Amniotic epithelial cell (primary cell): ENCODE data around the gene TAPBPL.
"Not testable (repeated sequence)": the region's sequence is repeated elsewhere in the genome, so short reads cannot be mapped to it uniquely, and the experiment has no call there.

Source experiments
- DNase-seq: peaks from one replicate; pipeline ENCODE4 v3.0.0-alpha.2; 2010; ENCODE audit warnings: low read depth

TAPBPL gene, protein sequence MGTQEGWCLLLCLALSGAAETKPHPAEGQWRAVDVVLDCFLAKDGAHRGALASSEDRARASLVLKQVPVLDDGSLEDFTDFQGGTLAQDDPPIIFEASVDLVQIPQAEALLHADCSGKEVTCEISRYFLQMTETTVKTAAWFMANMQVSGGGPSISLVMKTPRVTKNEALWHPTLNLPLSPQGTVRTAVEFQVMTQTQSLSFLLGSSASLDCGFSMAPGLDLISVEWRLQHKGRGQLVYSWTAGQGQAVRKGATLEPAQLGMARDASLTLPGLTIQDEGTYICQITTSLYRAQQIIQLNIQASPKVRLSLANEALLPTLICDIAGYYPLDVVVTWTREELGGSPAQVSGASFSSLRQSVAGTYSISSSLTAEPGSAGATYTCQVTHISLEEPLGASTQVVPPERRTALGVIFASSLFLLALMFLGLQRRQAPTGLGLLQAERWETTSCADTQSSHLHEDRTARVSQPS

DNA sequence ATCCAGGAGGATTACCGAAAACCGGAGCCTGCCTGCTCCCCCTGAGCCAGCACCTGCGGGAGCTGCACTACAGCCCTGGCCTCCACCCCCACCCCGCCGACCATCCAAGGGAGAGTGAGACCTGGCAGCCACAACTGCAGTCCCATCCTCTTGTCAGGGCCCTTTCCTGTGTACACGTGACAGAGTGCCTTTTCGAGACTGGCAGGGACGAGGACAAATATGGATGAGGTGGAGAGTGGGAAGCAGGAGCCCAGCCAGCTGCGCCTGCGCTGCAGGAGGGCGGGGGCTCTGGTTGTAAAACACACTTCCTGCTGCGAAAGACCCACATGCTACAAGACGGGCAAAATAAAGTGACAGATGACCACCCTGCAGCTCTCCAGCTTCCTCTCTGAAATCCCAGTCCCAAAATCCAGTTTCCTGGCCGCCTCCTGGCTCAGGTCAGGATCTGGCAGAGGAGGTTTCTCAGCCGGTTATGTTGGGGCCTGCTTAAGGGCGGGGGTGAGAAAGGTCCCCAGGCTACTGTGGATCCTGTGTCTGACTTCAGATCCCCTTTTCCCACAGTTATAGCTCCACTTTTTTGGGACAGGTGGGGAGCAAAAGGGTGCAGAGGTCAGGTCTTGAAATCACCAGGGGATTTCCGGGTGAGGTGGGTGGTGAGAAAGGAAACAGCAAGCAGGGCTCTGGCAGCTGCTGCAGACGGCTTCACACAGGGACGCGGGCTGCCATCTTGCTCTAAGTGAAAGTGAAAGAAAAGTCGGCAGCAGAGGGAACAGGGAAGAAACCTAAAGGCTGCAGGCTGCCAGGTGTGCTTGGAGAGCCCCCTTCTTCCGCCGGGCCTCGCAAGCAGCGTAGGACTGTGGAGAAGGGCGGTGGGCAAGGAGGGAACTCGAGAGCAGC, at the start of gene TAPBPL:
Gene TAPBPL, plus strand, starts transcription at position 695 of the 897 bp plus-strand sequence. CDS start 207 bp downstream, outside the sequence.
- peak; percentile 64 for DNase-seq

DNA sequence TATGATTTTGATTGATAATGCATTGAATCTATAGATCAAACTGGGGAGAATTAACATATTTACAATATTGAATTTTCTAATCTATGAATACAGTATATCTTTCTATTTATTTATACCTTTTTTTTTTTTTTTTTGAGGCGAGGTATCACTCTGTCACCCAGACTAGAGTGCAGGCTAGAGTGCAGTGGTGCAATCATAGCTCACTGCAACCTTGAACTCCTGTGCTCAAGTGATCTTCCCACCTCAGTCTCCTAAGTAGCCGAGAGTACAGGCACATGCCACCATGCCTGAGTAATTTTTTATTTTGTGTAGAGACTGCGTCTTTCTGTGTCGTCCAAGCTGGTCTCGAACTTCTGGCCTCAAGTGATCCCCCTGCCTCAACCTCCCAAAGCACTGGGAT, 47.5 kb upstream of the TAPBPL start:
- DNase-seq: no peak

DNA sequence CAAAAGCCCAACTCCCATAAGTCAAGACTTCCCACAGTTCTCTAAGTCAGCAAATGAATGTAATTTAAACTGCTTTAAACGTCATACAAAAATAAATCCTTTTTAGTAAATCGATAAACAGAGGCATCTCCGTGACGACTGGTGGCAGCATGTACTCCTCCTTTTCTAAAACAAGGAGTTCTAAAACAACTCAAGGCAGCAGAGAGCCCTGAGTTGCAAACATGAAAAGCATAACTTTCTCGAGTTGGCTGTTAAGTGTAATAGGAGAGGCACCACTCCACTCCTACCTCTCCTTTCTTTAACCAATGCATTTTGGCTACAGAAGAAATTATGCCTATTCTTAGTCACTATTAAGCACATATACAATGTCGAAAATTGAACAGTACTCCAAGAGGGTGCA, 45.9 kb upstream of the TAPBPL start:
- DNase-seq: no peak

GRCh38 chr12:6407236-6407954, 44.4 kb upstream of the TAPBPL start:
- no peak for DNase-seq

- DNase-seq: peak; percentile 80
Observed at GRCh38 chr12:6416596-6416995, 35.2 kb upstream of the TAPBPL start.

- peak; percentile 52 for DNase-seq
Observed at GRCh38 chr12:6418796-6419195, 33.0 kb upstream of the TAPBPL start.

- no peak for DNase-seq
Observed at GRCh38 chr12:6420364-6420763, 31.5 kb upstream of the TAPBPL start.

DNA sequence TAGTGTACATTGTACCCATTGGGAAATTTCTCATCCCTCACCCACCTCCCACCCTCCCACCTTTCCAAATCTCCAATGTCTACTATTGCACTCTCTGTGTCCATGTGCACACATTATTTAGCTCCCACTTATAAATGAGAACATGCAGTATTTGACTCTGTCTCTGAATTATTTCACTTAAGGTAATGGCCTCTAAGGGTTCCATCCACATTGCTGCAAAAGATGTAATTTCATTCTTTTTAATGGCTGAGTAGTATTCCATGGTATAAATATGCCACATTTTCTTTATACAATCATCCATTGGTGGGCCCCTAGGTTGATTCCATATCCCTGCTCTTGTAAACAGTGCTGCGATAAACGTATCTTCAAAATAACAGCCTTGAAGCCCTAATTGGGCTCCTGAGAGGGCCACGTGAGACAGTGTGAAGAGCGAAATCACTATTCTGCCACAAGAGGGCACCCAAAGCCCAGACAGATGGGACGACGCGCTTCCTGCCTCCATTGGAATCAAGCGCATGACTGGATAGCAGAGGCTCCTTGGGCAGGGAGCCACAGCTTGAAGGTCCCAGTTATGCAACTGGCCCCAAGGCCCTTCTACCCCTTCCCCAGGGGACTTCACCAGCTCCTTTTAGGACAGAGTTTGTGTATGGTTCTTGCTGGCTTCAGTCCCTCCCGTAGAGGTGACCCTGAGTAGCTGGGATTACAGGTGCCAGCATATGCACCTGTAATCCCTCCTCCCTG, 28.4 kb upstream of the TAPBPL start:
- peak; percentile 87 for DNase-seq

- DNase-seq: no peak
Observed at GRCh38 chr12:6424008-6424347, 27.9 kb upstream of the TAPBPL start.

DNA sequence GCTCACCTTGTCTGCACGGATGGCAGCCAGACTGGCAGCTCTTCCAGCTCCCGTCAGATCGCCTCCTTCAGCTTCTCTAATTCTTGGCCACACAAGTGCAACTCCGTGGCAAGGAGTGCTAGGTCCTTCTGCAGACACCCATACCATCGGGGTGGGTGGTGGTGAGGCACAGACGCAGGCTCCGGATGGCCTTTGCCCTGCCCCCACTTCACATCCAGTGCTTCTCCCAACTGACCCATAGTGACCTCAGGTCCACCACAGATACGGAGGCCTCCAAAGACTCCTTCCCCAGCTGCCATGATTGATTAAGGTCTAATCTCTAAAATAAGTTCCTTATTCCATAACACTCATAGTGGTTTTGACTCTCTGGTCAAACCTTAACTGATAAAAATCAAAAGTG, 27.0 kb upstream of the TAPBPL start:
- peak; percentile 12 for DNase-seq

- no peak for DNase-seq
Observed at GRCh38 chr12:6425590-6426531, 26.0 kb upstream of the TAPBPL start.

- no peak for DNase-seq
Observed at GRCh38 chr12:6426882-6427671, 24.8 kb upstream of the TAPBPL start.

DNA sequence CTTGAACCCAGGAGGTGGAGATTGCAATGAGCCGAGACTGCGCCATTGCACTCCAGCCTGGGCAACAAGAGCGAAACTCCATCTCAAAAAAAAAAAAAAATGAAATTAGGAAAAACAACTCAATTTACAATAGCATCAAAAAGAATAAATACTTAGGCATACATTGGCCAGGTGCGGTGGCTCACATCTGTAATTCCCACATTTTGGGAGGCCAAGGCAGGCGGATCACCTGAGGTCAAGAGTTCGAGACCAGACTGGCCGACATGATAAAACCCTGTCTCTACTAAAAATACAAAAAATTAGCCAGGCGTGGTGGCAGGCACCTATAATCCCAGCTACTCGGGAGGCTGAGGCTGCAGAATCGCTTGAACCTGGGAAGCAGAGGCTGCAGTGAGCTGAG, 24.0 kb upstream of the TAPBPL start:
- DNase-seq: not testable (repeated sequence)

- no peak for DNase-seq
Observed at GRCh38 chr12:6428326-6428725, 23.5 kb upstream of the TAPBPL start.

DNA sequence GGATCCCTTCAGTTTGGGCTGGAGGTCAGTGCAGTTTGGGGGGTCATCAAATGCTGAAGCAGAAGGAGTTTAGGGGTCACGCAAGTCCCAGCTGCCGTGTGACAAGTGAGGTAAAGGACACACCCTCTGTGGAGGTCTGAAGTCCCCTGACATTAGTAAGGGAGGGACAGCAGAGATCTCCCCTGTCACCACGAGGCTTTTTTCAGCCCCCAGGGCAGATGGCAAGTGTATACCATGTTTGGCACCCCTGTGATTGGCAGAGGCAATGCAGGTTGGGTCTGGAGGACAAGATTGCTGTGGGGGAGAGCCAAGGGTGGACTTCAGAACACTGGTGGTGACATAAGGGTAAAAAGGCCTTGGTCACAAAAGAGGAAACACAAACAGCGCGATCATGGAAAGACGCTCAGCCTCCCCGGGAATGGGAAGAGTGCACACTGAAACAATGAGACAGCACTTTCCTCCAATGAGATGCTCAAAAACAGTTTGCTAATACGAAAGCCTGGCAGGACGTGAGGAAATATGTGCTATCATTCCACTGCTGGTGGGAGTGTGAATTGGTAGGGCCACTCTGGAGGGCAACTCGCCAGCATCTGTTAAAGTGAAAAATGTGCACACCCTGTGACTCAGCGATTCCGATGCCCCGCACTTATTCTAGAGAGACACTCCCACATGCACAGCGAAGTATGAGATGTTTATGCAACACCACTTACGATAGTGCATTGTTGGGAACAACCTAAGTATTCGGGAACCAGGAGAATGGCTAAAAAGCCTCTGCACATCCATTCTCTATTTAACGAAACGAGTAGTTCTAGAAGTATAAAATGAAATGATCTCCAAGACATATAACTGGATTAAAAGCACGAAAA, 21.5 kb upstream of the TAPBPL start:
- DNase-seq: peak; percentile 99

DNA sequence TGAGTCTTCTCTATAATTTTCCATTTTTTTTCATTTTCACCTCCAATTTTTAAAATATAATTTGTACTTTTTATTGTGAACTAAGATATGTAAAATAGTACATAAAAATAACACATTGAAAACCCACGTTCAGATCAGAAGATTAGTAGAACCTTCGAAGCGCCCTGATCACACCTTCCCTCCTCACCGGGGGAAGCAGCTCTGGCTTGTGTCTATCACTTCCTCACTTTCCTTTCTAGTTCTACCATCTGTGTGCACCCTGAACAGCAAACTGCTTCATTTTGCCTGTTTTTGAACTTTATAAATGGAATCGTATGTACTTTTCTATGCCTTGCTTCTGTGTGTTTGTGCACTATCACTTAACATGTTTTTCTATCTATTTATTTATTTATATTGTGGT, 18.9 kb upstream of the TAPBPL start:
- no peak for DNase-seq

DNA sequence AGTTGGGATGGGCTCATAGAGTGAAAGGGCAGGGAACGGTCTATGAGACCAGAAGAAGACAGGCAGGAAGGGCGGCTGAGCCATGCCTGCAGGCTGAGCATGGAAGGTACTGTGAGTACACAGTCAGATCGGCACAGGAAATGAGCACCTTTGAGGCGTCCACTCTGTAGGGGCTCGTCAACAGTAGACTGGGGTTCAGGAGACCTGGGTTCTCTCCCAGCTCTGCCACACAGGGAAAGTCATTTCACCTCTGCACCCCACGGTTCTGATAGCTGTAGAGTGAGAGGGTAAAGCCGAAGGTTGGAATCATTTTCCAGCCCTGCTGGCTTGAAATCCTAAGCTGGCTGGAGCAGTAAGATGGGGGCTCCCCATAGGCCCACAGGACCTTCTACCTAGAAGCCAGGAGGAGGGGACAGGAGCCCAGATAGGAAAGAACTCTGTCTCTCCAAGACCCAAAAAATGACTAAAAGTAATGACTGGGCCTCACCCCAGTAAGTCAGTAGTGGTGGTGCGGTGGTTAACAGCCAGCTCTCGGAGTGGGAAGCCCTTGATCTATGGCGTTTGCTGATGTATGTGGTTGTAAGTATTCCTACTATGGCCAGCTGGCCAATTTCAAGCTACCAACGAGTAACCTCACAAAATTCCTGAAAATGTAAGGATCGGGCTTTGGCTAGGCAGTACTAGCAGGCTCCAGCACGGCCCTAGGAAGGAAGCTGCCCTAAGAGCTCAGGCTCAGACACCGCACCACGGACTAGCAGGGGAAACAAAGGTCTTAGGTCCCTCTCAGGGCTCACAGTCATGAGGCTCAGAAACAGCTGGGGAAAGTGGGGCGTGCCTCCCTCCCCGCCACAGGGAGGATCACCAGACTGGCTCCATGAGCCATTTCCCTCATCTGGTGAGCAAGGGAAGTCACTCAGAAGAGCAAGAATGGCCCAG, 17.4 kb upstream of the TAPBPL start:
- peak; percentile 33 for DNase-seq
